SJSA1 (cell line): Measurements from ENCODE around the gene DAZAP1. TPM values are rescaled to one million over a fixed set of nuclear protein-coding genes. Genes with fewer than 3 reads are reported as not detected.
"Not testable (repeated sequence)": the region's sequence is repeated elsewhere in the genome, so short reads cannot be mapped to it uniquely, and the experiment has no call there.

Experiments
- DNase-seq, 2 experiments: peaks; one replicate each; pipeline ENCODE4 v3.0.0-alpha.2; 2015 to 2020; ENCODE audit warnings: low spot score in 2 of 2, low read depth in 1 of 2
- H3K27ac ChIP-seq: fragments of 250-450 bp; sonication (Bioruptor Pico); 2 replicates; pipeline ENCODE4 v1.5.1; 2020; ENCODE audit warnings: mild to moderate bottlenecking, moderate library complexity
- H3K27me3 ChIP-seq: fragments of 250-450 bp; sonication (Bioruptor Pico); replicated peaks from 2 replicates; pipeline ENCODE4 v1.5.1; 2020; ENCODE audit warnings: mild to moderate bottlenecking, moderate library complexity
- H3K36me3 ChIP-seq: fragments of 250-450 bp; sonication (Bioruptor Pico); 2 replicates; pipeline ENCODE4 v1.5.1; 2020; ENCODE audit warnings: mild to moderate bottlenecking
- H3K4me1 ChIP-seq: fragments of 250-450 bp; sonication (Bioruptor Pico); replicated peaks from 2 replicates; pipeline ENCODE4 v1.6.1; 2021; ENCODE audit warnings: mild to moderate bottlenecking
- H3K4me3 ChIP-seq: fragments of 250-450 bp; sonication (Bioruptor Pico); 2 replicates; pipeline ENCODE4 v1.5.1; 2020; ENCODE audit warnings: mild to moderate bottlenecking
- H3K9me3 ChIP-seq: fragments of 250-450 bp; sonication (Bioruptor Pico); replicated peaks from 2 replicates; pipeline ENCODE4 v1.5.1; 2020; ENCODE audit warnings: mild to moderate bottlenecking
- total RNA-seq: library from RNA; depleted of rRNA; stranded (reverse); fragments of >200 nt; shearing (Covaris generic); gene quantifications from 2 replicates; pipeline ENCODE4 v1.2.3, GENCODE V29; 2014

Gene DAZAP1
- total RNA-seq, 1 experiment from 2014 or later: 131 TPM

DNA sequence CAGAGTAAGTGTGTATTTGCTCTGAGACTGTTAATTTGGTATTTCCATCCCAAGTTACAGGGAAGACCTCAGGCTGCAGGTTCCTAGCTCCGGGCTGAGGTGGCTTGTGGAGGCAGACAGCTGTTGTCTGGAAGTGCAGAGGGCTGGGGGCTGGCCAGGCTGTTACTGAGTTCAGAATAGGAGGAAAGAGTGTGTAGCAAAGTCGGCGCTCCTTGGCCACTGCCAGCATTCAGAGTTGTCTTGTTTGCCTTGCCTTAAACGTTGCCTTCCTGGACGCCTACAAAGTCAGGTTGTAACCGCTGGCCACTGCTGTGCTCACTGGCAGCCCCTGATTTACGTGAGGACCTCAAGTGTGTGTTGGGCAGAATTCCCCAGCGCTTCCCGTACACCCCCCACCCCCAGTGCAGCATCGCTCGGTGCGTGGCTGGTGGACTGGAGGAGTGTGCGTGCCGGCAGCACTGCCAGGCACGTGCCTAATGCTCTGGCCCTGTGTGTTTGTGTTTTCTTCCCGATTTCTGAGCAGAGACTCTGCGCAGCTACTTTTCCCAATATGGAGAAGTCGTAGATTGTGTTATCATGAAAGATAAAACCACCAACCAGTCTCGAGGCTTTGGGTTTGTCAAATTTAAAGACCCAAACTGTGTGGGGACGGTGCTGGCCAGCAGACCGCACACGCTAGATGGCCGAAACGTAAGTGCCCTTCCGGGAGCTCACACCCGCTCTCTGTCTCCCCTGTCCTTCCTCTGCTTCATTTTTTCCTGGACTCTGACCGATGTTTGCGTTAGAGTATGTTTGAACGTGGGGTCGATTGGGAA is 10.5 kb downstream of the DAZAP1 start:
- no peak for DNase-seq
- Histone ChIP-seq H3K4me3 (no peak overlapping the region), H3K36me3 (peaks cover 86% of the 10 kb centered on the region), H3K4me1 (no peaks in the 10 kb centered on the region), H3K9me3 (no peaks in the 10 kb centered on the region), H3K27me3 (no peaks in the 10 kb centered on the region), H3K27ac (no peak overlapping the region)

GRCh38 chr19:1418496-1418775 is 11.1 kb downstream of the DAZAP1 start:
- DNase-seq: no peak
- peaks cover 86% of the 10 kb centered on the region for H3K36me3 ChIP-seq
- H3K4me1 ChIP-seq: no peaks in the 10 kb centered on the region
- no peak overlapping the region for H3K27ac ChIP-seq
- no peaks in the 10 kb centered on the region for H3K27me3 ChIP-seq
- H3K4me3 ChIP-seq: no peak overlapping the region
- no peaks in the 10 kb centered on the region; the same call in 1 of the 2 replicates for H3K9me3 ChIP-seq

DNA sequence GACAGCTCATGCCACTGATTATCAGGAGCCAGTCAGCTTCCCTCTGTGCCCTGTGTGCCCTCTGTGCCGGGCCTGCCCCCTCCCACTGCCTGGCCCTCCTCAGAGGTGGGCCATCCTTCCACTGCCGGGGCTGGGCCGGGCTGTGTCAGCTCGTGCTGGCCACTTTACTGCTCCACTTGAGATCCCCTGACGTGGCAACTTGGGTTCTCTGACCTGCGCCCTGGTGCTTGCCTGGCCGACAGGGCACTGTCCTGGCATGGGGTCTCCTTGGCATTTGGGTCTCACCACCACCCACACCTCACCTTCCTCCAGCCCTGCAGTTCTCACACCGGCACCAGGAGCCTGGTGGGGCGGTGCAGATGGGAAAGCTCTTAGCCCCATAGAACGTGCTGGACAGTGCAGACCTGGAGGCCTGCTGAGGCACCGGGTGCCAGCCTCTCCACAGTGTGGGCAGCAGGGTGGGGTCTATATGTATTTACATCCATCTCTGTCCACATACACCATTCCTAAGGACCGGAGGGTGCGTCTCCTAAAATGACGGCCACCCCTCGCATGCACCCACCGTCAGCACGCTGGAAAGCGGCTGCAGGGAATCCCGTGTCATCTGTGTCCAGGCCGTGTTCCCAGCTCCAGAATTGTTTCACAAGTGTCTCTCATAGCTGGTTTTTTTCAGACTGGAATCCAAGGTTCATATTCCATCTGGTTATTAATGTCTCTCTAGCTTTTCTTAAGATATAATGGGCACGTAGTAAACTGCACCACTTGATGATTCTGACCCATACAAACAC is 11.8 kb downstream of the DAZAP1 start:
- Histone ChIP-seq H3K9me3 (no peaks in the 10 kb centered on the region; the same call in 1 of the 2 replicates), H3K27me3 (no peaks in the 10 kb centered on the region), H3K4me3 (no peak overlapping the region), H3K4me1 (no peaks in the 10 kb centered on the region), H3K36me3 (peaks cover 84% of the 10 kb centered on the region), H3K27ac (no peak overlapping the region)
- no peak for DNase-seq

DNA sequence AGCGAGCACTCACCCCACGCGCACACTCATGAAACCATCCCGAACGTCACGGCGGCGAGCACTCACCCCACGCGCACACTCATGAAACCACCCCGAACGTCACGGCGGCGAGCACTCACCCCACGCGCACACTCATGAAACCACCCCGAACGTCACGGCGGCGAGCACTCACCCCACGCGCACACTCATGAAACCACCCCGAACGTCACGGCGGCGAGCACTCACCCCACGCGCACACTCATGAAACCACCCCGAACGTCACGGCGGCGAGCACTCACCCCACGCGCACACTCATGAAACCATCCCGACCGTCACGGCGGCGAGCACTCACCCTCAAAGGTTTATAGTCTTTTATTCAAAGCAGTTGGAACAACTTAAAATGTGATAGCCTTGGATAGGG is 12.7 kb downstream of the DAZAP1 start:
- not testable (repeated sequence) for H3K4me1 ChIP-seq, H3K27me3 ChIP-seq, DNase-seq, H3K27ac ChIP-seq, H3K4me3 ChIP-seq, H3K9me3 ChIP-seq
- H3K36me3 ChIP-seq: peaks cover 85% of the 10 kb centered on the region

DNA sequence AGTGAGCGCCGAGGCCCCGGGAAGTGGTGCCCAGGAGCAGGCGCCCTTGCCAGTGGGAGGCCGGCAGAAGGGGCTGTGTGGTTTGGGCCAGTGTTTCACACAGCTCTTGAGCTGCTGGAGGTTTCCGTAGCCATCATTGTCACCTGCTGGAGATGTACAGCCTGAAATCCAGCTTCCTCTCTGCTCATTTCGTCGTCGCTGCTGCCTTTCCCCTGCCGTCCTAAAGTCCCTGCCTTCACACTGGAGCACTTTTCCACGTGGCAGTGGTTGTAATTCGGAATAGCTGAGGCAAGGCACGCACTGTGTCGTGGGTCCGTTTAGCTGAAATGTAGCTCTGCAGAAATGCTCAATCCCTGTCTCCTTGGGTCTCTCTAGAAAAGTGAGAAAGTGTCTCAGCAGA is 13.2 kb downstream of the DAZAP1 start:
- peaks cover 88% of the 10 kb centered on the region for H3K36me3 ChIP-seq

GRCh38 chr19:1421218-1421957 is 14.0 kb downstream of the DAZAP1 start:
- Histone ChIP-seq H3K36me3 (peaks cover 88% of the 10 kb centered on the region), H3K4me1 (no peaks in the 10 kb centered on the region), H3K9me3 (no peaks in the 10 kb centered on the region; the same call in 1 of the 2 replicates), H3K4me3 (no peak overlapping the region), H3K27ac (no peak overlapping the region), H3K27me3 (no peaks in the 10 kb centered on the region)
- DNase-seq: no peak

More for the DNA sequence above, 13.2 kb downstream of the DAZAP1 start:
- no peak overlapping the region for H3K27ac ChIP-seq
- no peak overlapping the region for H3K4me3 ChIP-seq
- H3K9me3 ChIP-seq: no peaks in the 10 kb centered on the region; the same call in 1 of the 2 replicates
- DNase-seq: no peak
- no peaks in the 10 kb centered on the region for H3K27me3 ChIP-seq
- H3K4me1 ChIP-seq: no peaks in the 10 kb centered on the region

- Histone ChIP-seq H3K27ac (no peak overlapping the region), H3K9me3 (no peaks in the 10 kb centered on the region; the same call in 1 of the 2 replicates), H3K36me3 (peaks cover 88% of the 10 kb centered on the region), H3K4me1 (no peaks in the 10 kb centered on the region), H3K27me3 (no peaks in the 10 kb centered on the region), H3K4me3 (no peak overlapping the region)
- no peak for DNase-seq
These were observed 14.5 kb downstream of the DAZAP1 start for GRCh38 chr19:1421958-1422305.

GRCh38 chr19:1422360-1422759 is 15.0 kb downstream of the DAZAP1 start:
- no peak for DNase-seq
- Histone ChIP-seq H3K27ac (no peak overlapping the region), H3K4me1 (no peaks in the 10 kb centered on the region), H3K9me3 (no peaks in the 10 kb centered on the region; the same call in 1 of the 2 replicates), H3K27me3 (no peaks in the 10 kb centered on the region), H3K4me3 (no peak overlapping the region), H3K36me3 (peaks cover 88% of the 10 kb centered on the region)

GRCh38 chr19:1422943-1423342 is 15.6 kb downstream of the DAZAP1 start:
- peaks cover 86% of the 10 kb centered on the region for H3K36me3 ChIP-seq

DNA sequence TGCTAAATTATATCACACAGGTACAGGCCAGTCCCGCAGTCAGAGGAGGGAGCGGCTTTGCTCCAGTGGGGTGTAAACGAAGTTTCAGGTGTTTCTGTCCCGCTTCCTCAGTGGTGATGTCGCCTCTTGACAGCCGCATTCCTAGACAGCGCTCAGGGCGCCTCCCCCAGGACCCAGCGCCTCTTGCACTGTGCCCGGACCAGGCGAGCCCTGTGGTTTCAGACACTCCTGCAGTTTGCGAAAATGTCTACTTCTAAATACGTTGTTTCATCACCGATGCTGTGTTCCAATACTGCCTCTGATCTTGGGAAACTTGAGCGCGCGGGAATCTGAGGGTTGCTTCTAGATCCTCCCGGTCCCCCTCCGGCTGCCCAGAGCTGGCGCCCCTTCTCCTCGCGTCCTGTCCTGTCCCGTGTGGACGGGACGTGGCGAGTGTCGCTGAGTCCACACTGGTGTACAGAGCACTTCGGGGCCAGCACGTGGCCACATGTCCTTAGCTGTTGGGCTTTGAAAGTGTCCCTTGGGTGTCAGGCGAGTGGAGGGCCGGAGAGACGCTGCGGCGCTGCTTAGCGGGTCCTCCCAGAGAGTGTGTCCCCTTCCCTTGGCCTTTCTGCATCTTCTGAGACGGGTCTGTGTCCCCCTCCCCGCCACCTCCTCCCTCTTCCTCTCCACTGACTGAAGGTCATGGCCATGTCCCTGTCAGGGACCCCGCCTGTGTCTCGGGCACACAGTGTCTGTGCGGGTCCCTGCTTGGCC is 16.2 kb downstream of the DAZAP1 start:
- H3K27ac ChIP-seq: no peak overlapping the region
- no peak for DNase-seq
- H3K4me3 ChIP-seq: no peak overlapping the region
- no peaks in the 10 kb centered on the region for H3K4me1 ChIP-seq
- no peaks in the 10 kb centered on the region; the same call in 1 of the 2 replicates for H3K9me3 ChIP-seq
- H3K27me3 ChIP-seq: no peaks in the 10 kb centered on the region
- H3K36me3 ChIP-seq: peaks cover 85% of the 10 kb centered on the region

More at GRCh38 chr19:1422943-1423342, 15.6 kb downstream of the DAZAP1 start:
- Histone ChIP-seq H3K4me1 (no peaks in the 10 kb centered on the region), H3K27ac (no peak overlapping the region), H3K4me3 (no peak overlapping the region), H3K9me3 (no peaks in the 10 kb centered on the region; the same call in 1 of the 2 replicates), H3K27me3 (no peaks in the 10 kb centered on the region)
- DNase-seq: no peak

GRCh38 chr19:1424192-1424955 is 17.0 kb downstream of the DAZAP1 start:
- Histone ChIP-seq H3K9me3 (no peaks in the 10 kb centered on the region; the same call in 1 of the 2 replicates), H3K4me3 (no peak overlapping the region), H3K27me3 (no peaks in the 10 kb centered on the region), H3K36me3 (peaks cover 85% of the 10 kb centered on the region), H3K4me1 (no peaks in the 10 kb centered on the region), H3K27ac (no peak overlapping the region)
- DNase-seq: no peak

DNA sequence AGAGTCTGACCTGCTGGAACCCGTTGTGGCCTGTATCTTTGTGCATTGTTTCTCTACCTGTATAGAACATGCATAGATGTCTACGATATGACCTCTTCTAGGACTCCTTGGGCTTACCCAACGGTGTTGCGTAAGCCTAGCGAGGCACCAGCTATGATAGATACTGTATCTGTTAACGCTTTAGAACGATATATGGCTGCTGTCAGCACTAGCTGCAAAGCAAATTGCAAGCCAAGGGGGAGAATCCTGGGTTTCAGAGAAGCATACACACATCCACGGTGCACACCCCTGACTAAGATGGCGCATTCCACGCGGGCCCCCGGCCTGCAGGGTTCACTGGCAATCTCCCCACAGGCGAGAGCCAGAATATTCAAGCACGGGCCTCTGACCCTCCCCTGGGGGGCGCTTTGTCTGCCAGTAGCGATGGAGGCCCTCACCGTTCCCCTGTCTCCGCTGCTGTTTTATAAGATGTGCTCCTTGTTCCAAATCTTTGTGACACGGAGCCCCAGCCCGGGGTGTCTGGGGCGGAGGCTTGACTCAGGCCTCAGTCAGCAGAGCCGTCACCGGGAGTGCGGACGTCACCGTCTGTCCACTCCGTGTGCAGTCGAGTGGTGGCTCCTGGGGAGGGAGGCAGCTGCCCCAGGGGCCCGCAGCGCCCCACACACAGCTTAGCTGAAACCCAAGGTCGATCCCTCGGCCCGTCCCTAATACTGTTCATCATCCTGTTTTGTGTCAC is 17.9 kb downstream of the DAZAP1 start:
- DNase-seq: no peak
- Histone ChIP-seq H3K4me1 (no peaks in the 10 kb centered on the region), H3K27ac (no peak overlapping the region), H3K27me3 (no peaks in the 10 kb centered on the region), H3K4me3 (no peak overlapping the region), H3K9me3 (no peaks in the 10 kb centered on the region; the same call in 1 of the 2 replicates), H3K36me3 (peaks cover 92% of the 10 kb centered on the region)
